WTC11 (cell line): Measurements from ENCODE around the gene CHST15. TPM values are rescaled to one million over a fixed set of nuclear protein-coding genes. Genes with fewer than 3 reads are reported as not detected.
A peak's percentile ranks its signal among the peaks of the same experiment; 100 is the strongest.

ENCODE experiments used
- ATAC-seq: fragments of 200-7000 bp; cut with Tn5 transposase; 2 replicates; pipeline ENCODE4 v1.10.0; 2021; ENCODE audit warnings: mild to moderate bottlenecking, moderate library complexity
- CTCF ChIA-PET: fragments of 300-600 bp; sonication (Branson Sonifier 250); formaldehyde crosslinking; loops from one replicate; lab custom pipeline; 2021; ENCODE audit warnings: antibody characterized with exemption; lab: Charles Lee
- POLR2A ChIA-PET: fragments of 350-600 bp; sonication (Branson Sonifier 250); formaldehyde crosslinking; loops from one replicate; lab custom pipeline; 2021; ENCODE audit warnings: antibody characterized with exemption; lab: Charles Lee
- DNase-seq: peaks from one replicate; pipeline ENCODE4 v3.0.0; 2021; ENCODE audit warnings: low spot score
- H3K27ac Mint-ChIP-seq: 2 replicates; pipeline ENCODE4 v1.8.0; 2021; ENCODE audit warnings: mixed read lengths
- H3K27me3 Mint-ChIP-seq: 2 replicates; pipeline ENCODE4 v1.8.0; 2021; ENCODE audit warnings: low read depth, mild to moderate bottlenecking, moderate library complexity, mixed read lengths
- H3K36me3 Mint-ChIP-seq: 2 replicates; pipeline ENCODE4 v1.8.0; 2021; ENCODE audit warnings: mixed read lengths
- H3K4me1 Mint-ChIP-seq: 2 replicates; pipeline ENCODE4 v1.8.0; 2022; ENCODE audit warnings: mixed read lengths
- H3K4me3 Mint-ChIP-seq: 2 replicates; pipeline ENCODE4 v1.8.0; 2021; ENCODE audit warnings: mild to moderate bottlenecking, moderate library complexity, mixed read lengths
- H3K9me3 Mint-ChIP-seq: 2 replicates; pipeline ENCODE4 v1.8.0; 2021; ENCODE audit warnings: mixed read lengths
- AFF4 ChIP-seq: sonication (generic); formaldehyde crosslinking; IDR thresholded peaks from 2 replicates; pipeline ENCODE4 v1.8.1; 2023; ENCODE audit warnings: mild to moderate bottlenecking, missing genetic modification reagents, borderline replicate concordance
- ARID4B ChIP-seq: sonication (generic); formaldehyde crosslinking; IDR thresholded peaks from 2 replicates; pipeline ENCODE4 v1.8.0; 2023; ENCODE audit warnings: missing genetic modification reagents, mild to moderate bottlenecking, borderline replicate concordance
- CREM ChIP-seq: sonication (generic); formaldehyde crosslinking; IDR thresholded peaks from 2 replicates; pipeline ENCODE4 v1.8.1; 2022; ENCODE audit warnings: mild to moderate bottlenecking, missing genetic modification reagents, moderate library complexity
- ERG ChIP-seq: fragments of 250-450 bp; sonication (Bioruptor Pico); IDR thresholded peaks from 2 replicates; pipeline ENCODE4 v1.8.0; 2021; ENCODE audit warnings: mild to moderate bottlenecking
- MXD4 ChIP-seq: fragments of 250-450 bp; sonication (Bioruptor Pico); IDR thresholded peaks from 2 replicates; pipeline ENCODE4 v1.8.0; 2021; ENCODE audit warnings: mild to moderate bottlenecking, moderate library complexity, borderline replicate concordance
- NR1H2 ChIP-seq: sonication (generic); formaldehyde crosslinking; IDR thresholded peaks from 2 replicates; pipeline ENCODE4 v1.9.0; 2021; ENCODE audit warnings: mild to moderate bottlenecking, moderate library complexity, missing genetic modification reagents
- SMAD3 ChIP-seq: sonication (generic); formaldehyde crosslinking; IDR thresholded peaks from 2 replicates; pipeline ENCODE4 v1.8.0; 2022; ENCODE audit warnings: missing genetic modification reagents, mild to moderate bottlenecking, borderline replicate concordance
- TEAD4 ChIP-seq: sonication (generic); formaldehyde crosslinking; IDR thresholded peaks from 2 replicates; pipeline ENCODE4 v1.8.0; 2022; ENCODE audit warnings: mild to moderate bottlenecking, missing genetic modification reagents
- TP53 ChIP-seq: sonication (generic); formaldehyde crosslinking; IDR thresholded peaks from 2 replicates; pipeline ENCODE4 v1.8.1; 2023; ENCODE audit warnings: mild to moderate bottlenecking, missing genetic modification reagents
- ZNF138 ChIP-seq: sonication (generic); formaldehyde crosslinking; conservative IDR thresholded peaks from 2 replicates; pipeline ENCODE4 v1.8.1; 2022; ENCODE audit warnings: mild to moderate bottlenecking, moderate library complexity, missing genetic modification reagents
- ZNF219 ChIP-seq: sonication (generic); formaldehyde crosslinking; IDR thresholded peaks from 2 replicates; pipeline ENCODE4 v1.8.0; 2023; ENCODE audit warnings: missing genetic modification reagents, mild to moderate bottlenecking, borderline replicate concordance
- ZNF281 ChIP-seq: sonication (generic); formaldehyde crosslinking; IDR thresholded peaks from 2 replicates; pipeline ENCODE4 v1.8.0; 2023; ENCODE audit warnings: mild to moderate bottlenecking, missing genetic modification reagents
- ZNF317 ChIP-seq: sonication (generic); formaldehyde crosslinking; IDR thresholded peaks from 2 replicates; pipeline ENCODE4 v1.8.1; 2023; ENCODE audit warnings: low read depth, mild to moderate bottlenecking, moderate library complexity, missing genetic modification reagents, borderline replicate concordance
- ZNF425 ChIP-seq: fragments of 250-450 bp; sonication (Bioruptor Pico); conservative IDR thresholded peaks from 2 replicates; pipeline ENCODE4 v1.9.0; 2021; ENCODE audit warnings: mild to moderate bottlenecking
- total RNA-seq: library from RNA; stranded (reverse); gene quantifications from 3 replicates; pipeline ENCODE4 v1.2.3, GENCODE V29; 2021

The CHST15 gene
- total RNA-seq, 1 experiment from 2014 or later: 10.7 TPM

- TF ChIP-seq AFF4 (CRISPR knock-in tag) (no peak), ZNF281 (CRISPR knock-in tag) (no peak)
- TF ChIP-seq, all 79 proteins: peak for 0
Observed at GRCh38 chr10:124131172-124131571, 37.8 kb upstream of the CHST15 start (continued).

- DNase-seq (no peak), ATAC-seq (no peak)
- H3K9me3 Mint-ChIP-seq: no peaks in the 10 kb centered on the region
- TF ChIP-seq ZNF425 (CRISPR knock-in tag) (no peak), TP53 (CRISPR knock-in tag) (no peak), ZNF317 (no peak), ZNF138 (CRISPR knock-in tag) (no peak), SMAD3 (CRISPR knock-in tag) (no peak), NR1H2 (CRISPR knock-in tag) (no peak), ERG (no peak), ZNF219 (CRISPR knock-in tag) (no peak), CREM (CRISPR knock-in tag) (no peak), MXD4 (no peak), TEAD4 (no peak), ARID4B (no peak)
- peaks cover 6% of the 10 kb centered on the region for H3K27me3 Mint-ChIP-seq
- ChIA-PET CTCF (interaction anchor here (0.7 to 1.3 kb wide), 2 partner anchors 135 to 273 kb away, joined by 3 read pairs; no protein-coding TSS in a partner anchor), POLR2A (no interaction called here)
- H3K4me3 Mint-ChIP-seq: no peak overlapping the region
- H3K4me1 Mint-ChIP-seq: no peaks in the 10 kb centered on the region
- no peaks in the 10 kb centered on the region for H3K36me3 Mint-ChIP-seq
- H3K27ac Mint-ChIP-seq: peak overlapping the region; percentile 65
Observed at GRCh38 chr10:124130198-124130900, 37.0 kb upstream of the CHST15 start.
